Motor neuron (in vitro differentiated cells): Measurements from ENCODE around the gene SPDYE16. TPM values are rescaled to one million over a fixed set of nuclear protein-coding genes. Genes with fewer than 3 reads are reported as not detected.
"Not testable (repeated sequence)": the region's sequence is repeated elsewhere in the genome, so short reads cannot be mapped to it uniquely, and the experiment has no call there.

Experiments used
- ATAC-seq, 8 experiments: fragments of 200-7000 bp; cut with Tn5 transposase; replicated peaks in 6 of 8; 2 replicates each; pipeline ENCODE4 v1.8.0; 2021; ENCODE audit warnings: mild to moderate bottlenecking in 8 of 8, moderate library complexity in 8 of 8
- H3K27ac ChIP-seq, 2 donors: fragments of 250-450 bp; sonication (Bioruptor Pico); 2 replicates each; pipeline ENCODE4 v1.9.0; 2021; ENCODE audit warnings: antibody characterized with exemption in 2 of 2, mild to moderate bottlenecking in 2 of 2, moderate library complexity in 1 of 2
- H3K4me1 ChIP-seq, 2 donors: fragments of 250-450 bp; sonication (Bioruptor Pico); replicated peaks in 1 of 2; 2 replicates each; pipeline ENCODE4 v1.6.1; 2021; ENCODE audit warnings: antibody characterized with exemption in 2 of 2, mild to moderate bottlenecking in 2 of 2, moderate library complexity in 1 of 2
- H3K4me3 ChIP-seq, 5 donors: fragments of 250-450 bp; sonication (Bioruptor Pico); 2 replicates each; pipeline ENCODE4 v1.9.0; 2021; ENCODE audit warnings: antibody characterized with exemption in 5 of 5, mild to moderate bottlenecking in 5 of 5, moderate library complexity in 4 of 5
- WGBS, 10 experiments: fragments of 450-650 bp; shearing (Covaris generic); methylation state at CpG; one replicate each; pipeline ENCODE4 v1.0.0; 2022; 5-methylcytosine and 5-hydroxymethylcytosine counted together
- in situ Hi-C, 9 experiments: fragments of 400-800 bp; cut with MboI; loops; one replicate each; pipeline ENCODE4 v1.15.0; 2021; ENCODE audit warnings: low sequenced_read_pairs in 9 of 9, low pct_unique_long_range_greater_than_20kb in 2 of 9; ENCODE audit not compliant: unreplicated experiment in 9 of 9
- total RNA-seq, 8 experiments: library from RNA; unstranded; fragments of 300-600 nt; gene quantifications; 2 replicates each; pipeline versions ENCODE4 v1.2.3 to v1.2.4, GENCODE V29; 2022

SPDYE16 gene
- total RNA-seq, 8 experiments from 2014 or later = 0.14 to 1.8 (median 0.35) TPM

DNA sequence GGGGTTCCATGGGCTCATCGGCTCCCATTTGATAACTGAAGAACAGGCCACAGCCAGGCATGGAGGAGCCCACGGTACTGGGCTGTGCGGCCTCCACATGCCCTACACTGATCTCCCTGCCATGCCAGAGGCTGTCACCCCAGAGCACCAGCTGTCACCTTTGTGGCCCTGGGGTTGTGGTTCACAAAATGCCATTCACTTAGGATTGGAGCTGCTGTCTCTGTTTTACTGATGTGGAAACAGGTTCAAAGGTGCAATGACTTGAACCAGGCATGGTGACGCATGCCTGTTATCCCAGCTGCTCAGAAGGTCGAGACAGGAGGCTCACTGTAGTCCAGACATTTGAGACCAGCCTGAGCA is 37.0 kb downstream of the SPDYE16 start:
- Histone ChIP-seq H3K27ac (no peak overlapping the region), H3K4me1 (peaks cover 0 to 3% of the 10 kb centered on the region in 2 donors), H3K4me3 (no peak overlapping the region)
- in situ Hi-C loops = no loop called here
- WGBS, 10 experiments = 78 to 100% (median 87%) methylated on average over 1 to 5 of the region's 5 CpGs; no CpG with 5 or more reads in 4 of the 10 experiments
- ATAC-seq = no peak

GRCh38 chr7:76505168-76506080 is 37.7 kb downstream of the SPDYE16 start:
- no peak overlapping the region for H3K27ac ChIP-seq
- peaks cover 0 to 3% of the 10 kb centered on the region in 2 donors for H3K4me1 ChIP-seq
- no peak overlapping the region for H3K4me3 ChIP-seq
- WGBS, 10 experiments = 80 to 100% (median 100%) methylated on average over 1 to 2 of the region's 32 CpGs; no CpG with 5 or more reads in 7 of the 10 experiments
- no peak for ATAC-seq
- in situ Hi-C loops = no loop called here

GRCh38 chr7:76504351-76505167 is 38.5 kb downstream of the SPDYE16 start:
- ATAC-seq, H3K4me3 ChIP-seq, H3K27ac ChIP-seq, H3K4me1 ChIP-seq, in situ Hi-C loops: not testable (repeated sequence)
- WGBS, 10 experiments = 47% methylated on average over 2 of the region's 33 CpGs; no CpG with 5 or more reads in 9 of the 10 experiments

GRCh38 chr7:76503244-76503643 is 39.9 kb downstream of the SPDYE16 start:
- H3K27ac ChIP-seq, H3K4me3 ChIP-seq, H3K4me1 ChIP-seq, ATAC-seq, in situ Hi-C loops: not testable (repeated sequence)
- no CpG with 5 or more reads among the region's 12 CpGs for WGBS, 10 experiments

DNA sequence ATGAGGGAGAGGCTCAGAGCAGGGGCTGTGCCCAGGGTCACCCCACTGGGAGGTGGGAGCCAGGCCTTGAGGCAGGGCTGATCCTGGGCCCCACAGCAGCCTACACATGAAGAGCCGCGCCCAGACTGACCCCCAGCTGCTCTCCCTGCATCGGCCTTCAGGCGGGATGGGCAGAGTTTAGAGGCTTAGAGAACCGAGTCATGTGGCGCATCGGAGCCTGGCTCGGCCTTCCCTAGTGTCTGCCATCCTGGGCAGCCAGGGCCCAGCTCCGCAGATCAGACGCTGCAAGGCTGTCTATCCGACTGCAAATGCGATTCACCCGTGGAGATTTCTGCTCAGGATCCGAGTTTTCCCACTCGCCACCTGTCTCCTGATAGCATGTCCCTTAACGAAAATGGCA is 40.3 kb downstream of the SPDYE16 start:
- ATAC-seq, H3K4me3 ChIP-seq, H3K27ac ChIP-seq, in situ Hi-C loops, H3K4me1 ChIP-seq: not testable (repeated sequence)
- whole genome bisulfite sequencing, 10 experiments = 67 to 80% methylated on average over 1 to 3 of the region's 16 CpGs; no CpG with 5 or more reads in 8 of the 10 experiments

- H3K4me1 ChIP-seq, in situ Hi-C loops, ATAC-seq, H3K4me3 ChIP-seq, H3K27ac ChIP-seq: not testable (repeated sequence)
- 20% methylated on average over 1 of the region's 13 CpGs; no CpG with 5 or more reads in 9 of the 10 experiments for WGBS, 10 experiments
Measured at GRCh38 chr7:76502224-76502623, 40.9 kb downstream of the SPDYE16 start.

- H3K4me3 ChIP-seq, in situ Hi-C loops, H3K27ac ChIP-seq, H3K4me1 ChIP-seq: not testable (repeated sequence)
- ATAC-seq = peak in 6 of 8 experiments; percentile 68 to 86 (median 78)
- no CpG with 5 or more reads among the region's 19 CpGs for WGBS, 10 experiments
Measured at GRCh38 chr7:76499924-76500241, 43.2 kb downstream of the SPDYE16 start.

DNA sequence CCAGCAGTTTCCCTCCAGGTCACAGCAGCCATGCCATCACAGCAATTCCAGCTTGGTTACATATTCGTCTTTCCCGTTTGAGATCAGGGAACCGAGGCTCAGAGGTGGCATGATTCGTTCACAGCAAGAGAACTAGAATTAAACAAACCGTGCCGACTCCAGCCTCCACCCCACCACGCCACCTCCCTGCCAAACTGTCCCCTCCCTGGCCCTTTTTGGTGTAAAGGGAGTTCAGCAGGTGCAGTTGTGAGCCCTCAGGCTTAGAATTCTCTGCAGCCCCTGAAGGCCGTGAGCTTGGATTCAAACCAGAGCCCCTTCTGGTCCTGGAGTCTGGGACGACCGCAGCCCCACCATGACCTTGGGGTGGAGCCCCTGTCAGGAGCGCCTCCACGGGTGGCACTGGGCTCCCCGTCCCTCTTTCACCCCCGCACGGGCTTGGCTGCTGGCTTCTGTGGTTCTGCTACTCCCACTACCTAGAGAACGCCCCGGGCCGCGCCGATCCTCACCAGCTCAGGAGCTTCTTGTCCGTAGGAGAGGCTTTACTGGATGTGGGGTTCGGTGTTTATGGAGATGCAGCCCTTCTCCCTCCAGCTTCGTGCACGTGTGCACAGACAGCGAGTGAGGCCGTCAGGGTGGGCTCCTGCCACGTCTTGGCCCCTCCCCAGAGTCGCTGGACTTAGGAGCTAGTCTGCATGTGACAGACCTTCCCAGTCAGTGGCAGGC is 43.7 kb downstream of the SPDYE16 start:
- H3K4me3 ChIP-seq, H3K27ac ChIP-seq, in situ Hi-C loops, H3K4me1 ChIP-seq: not testable (repeated sequence)
- peak in 2 of 8 experiments; percentile 1 to 2 for ATAC-seq
- WGBS, 10 experiments = no CpG with 5 or more reads among the region's 28 CpGs

- H3K27ac ChIP-seq, H3K4me1 ChIP-seq, in situ Hi-C loops, ATAC-seq, H3K4me3 ChIP-seq: not testable (repeated sequence)
- no CpG with 5 or more reads among the region's 10 CpGs for WGBS, 10 experiments
Measured at GRCh38 chr7:76498583-76499200, 44.4 kb downstream of the SPDYE16 start.

DNA sequence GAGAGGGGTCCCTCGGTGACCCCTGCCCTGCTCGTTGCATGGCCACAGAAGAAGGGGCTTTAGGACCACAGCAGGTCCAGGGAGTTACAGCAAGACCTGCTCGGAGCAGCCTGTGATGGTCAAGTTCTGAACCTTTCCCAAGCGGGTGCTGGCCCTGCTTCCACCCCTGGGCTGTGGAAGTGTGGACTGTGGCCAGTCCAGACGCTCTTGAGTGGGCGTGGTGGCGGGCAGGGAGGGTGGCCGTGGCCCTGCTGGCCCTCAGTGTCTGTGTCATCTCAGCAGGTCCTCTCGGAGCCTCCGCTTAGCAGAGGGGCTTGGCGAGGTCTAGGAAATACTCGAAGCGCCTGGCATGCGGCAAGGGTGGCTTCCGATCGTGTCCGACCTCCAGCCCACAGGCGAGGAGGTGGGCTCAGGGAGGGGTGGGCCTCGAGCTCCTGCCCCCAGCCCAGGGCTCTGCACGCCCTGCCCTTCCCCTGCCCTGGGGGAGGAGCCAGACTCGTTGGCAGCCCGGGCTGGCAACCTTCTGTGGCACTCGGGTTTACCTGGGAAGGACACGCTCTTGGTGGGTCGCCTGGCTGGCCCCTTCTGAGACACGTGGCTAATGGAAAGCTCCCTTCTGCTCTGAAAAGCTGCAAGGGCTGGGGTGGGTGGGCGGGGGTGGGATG is 45.0 kb downstream of the SPDYE16 start:
- in situ Hi-C loops, H3K4me1 ChIP-seq, H3K4me3 ChIP-seq, ATAC-seq, H3K27ac ChIP-seq: not testable (repeated sequence)
- WGBS, 10 experiments = no CpG with 5 or more reads among the region's 27 CpGs

GRCh38 chr7:76495717-76496116 is 47.4 kb downstream of the SPDYE16 start:
- ATAC-seq, H3K4me1 ChIP-seq, in situ Hi-C loops, H3K27ac ChIP-seq, H3K4me3 ChIP-seq: not testable (repeated sequence)
- no CpG with 5 or more reads among the region's 16 CpGs for WGBS, 10 experiments

DNA sequence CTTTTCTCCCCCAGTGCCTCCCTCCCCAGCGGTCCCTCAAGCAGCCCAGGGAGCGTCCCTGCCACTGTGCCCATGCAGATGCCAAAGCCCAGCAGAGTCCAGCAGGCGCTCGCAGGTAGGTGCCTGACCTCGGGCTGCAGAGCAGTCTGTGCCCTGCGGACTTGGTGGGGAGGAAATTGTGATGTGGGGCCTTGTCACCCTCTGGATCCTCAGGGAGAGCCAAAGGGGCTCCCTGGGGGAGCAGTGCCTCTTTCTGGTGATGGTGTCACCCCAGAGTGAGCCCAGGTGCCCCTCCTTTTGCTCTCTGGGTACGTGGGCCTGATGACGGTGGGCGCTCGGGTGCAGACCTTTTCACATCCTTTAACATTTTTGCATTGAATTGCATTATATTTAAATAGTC is 51.0 kb downstream of the SPDYE16 start:
- ATAC-seq, H3K27ac ChIP-seq, in situ Hi-C loops, H3K4me3 ChIP-seq, H3K4me1 ChIP-seq: not testable (repeated sequence)
- no CpG with 5 or more reads among the region's 10 CpGs for whole genome bisulfite sequencing, 10 experiments
